Stimulated activated CD8-positive, alpha-beta memory T cell treated with anti-CD3 and anti-CD28 coated beads, Interleukin-2, amount 100 ng/mL, for 48 hours (primary cell): ENCODE measurements around the gene TMEM108.

Source experiments
- DNase-seq, 2 donors: peaks; one replicate each; pipeline ENCODE4 v3.0.0-alpha.2; 2020; ENCODE audit warnings: low read depth in 2 of 2

TMEM108 gene

GRCh38 chr3:133054586-133054985, 16.4 kb downstream of the TMEM108 start:
- DNase-seq = no peak

DNA sequence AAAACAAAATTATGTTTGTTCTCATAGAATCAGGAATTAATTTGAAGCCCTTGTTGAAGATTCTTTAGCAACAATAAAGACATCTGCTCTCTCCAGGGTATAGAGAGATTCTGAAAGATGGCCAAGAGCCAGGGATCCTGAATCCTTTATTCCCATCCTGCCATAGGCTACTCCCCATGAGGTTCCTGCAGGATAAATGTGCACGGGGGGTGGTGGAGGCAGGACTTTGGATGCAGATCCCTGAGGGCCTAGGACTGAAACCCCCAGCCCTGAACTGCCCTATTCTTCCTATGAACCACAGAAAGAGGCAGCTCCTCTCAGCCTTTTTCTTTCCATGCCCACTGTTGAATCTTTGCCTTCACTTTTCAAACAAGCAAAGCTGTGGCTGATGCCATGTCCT, 17.1 kb downstream of the TMEM108 start:
- no peak for DNase-seq

DNA sequence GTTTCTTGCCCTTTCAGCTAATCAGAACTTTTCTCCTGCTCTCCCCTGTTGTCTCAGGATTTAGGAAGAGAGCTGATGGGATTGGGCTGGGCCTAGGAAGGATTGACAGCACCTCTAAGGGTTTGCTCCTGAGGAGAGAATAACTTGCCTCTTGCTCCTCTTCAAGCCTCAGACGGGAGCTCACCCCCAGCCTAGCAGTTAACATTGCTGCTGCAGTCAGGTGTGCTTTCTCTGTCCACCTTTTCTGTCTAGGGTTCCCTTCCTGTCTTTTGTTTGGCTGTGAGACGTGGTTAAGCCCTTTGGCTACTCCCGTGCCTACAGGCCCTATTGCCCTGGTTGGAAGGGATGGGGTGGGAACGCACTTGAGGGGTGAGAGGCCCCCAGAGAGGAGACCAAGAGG, 20.1 kb downstream of the TMEM108 start:
- no peak for DNase-seq

- no peak for DNase-seq
These were observed 20.6 kb downstream of the TMEM108 start for GRCh38 chr3:133058831-133059230.

GRCh38 chr3:133065193-133065961, 27.2 kb downstream of the TMEM108 start:
- no peak for DNase-seq

DNA sequence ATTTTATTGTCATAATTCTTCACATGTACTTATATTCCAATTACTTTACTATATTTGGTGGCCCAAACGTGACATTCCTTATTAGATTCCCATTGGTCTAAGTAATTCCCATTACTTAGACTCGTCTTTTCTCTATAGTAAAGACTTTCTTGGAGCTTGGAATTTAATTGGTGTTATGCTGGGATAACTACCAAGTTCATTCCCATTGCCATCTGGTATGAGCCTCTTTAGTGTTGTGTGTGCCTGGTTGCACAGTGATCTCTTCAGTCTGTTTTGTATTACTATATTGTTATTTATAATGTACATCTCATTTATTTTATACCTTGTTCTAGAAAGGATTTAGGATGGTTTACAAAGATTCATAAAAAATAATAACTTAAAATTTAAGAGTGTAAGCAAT, 27.8 kb downstream of the TMEM108 start:
- DNase-seq = no peak

DNA sequence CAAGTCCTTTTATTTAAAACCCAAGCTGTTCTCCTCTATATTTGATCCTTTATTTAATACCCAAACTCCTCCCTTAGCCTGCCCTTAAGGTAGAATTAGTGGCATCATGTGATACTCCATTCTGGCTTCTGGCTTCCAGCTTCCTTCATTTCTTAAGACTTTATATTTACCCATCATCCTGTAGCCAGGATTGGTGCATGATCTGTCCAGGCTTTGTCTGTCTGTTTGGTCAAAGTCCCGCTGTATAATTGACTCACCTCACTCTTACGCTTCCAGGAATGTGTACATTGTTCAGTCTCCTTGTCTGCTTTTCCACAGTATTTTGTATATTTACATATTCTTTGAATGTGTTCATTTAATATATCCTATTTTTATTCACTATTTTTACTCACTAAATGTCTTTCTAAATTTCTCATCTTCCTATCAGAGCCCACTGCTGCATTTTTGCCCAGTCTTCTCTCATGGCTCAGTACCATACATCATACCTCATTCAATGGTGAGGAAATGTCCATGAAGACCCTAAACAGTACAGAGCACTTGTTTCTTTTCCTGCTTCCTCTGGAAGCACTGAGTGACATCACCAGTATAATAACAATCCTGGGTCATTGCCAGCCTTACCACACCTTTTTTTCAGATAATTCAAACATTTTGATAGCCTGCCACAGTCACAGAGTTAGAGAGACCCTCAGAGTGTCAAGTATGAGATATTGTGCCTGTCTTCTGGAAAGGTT, 31.5 kb downstream of the TMEM108 start:
- no peak for DNase-seq

DNA sequence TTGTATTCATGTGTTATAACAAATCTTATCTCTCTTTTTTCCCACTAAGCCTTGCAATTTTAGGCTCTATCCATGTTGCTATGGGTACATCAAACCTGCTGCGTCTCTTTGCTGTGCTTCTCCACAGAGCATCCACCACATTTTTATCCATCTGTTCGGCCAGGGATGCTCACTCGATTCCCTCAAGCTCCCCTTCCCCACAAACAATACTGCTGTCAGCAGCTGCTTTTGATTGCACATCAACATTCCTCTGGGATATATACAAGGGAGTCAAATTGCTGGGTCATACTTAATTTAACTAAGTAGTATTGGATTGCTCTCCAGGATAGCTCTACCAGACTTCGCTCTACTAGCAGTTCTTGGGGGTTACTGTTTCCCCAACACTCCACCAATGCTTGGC, 36.8 kb downstream of the TMEM108 start:
- no peak for DNase-seq

DNA sequence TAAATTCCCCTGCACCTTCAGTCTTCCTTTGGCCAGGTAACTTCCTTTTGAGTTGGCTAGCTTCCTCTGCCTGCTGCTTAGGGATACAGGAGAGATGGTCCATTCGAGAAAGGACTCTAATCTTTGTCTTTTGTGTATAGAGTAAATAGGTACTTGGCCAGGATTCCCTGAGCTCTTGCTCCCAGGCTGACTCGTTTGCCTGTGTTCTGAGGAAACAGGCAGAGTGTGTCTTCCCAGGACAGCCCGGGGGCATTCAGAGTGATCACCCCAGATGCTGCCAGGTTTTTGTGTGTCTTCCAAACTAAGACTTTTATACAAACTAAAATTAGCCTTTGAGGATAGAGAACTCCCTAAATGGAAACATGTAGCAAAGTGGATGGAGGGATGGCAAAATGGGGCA, 39.5 kb downstream of the TMEM108 start:
- no peak for DNase-seq

- no peak for DNase-seq
These were observed 41.4 kb downstream of the TMEM108 start for GRCh38 chr3:133079621-133080020.

DNA sequence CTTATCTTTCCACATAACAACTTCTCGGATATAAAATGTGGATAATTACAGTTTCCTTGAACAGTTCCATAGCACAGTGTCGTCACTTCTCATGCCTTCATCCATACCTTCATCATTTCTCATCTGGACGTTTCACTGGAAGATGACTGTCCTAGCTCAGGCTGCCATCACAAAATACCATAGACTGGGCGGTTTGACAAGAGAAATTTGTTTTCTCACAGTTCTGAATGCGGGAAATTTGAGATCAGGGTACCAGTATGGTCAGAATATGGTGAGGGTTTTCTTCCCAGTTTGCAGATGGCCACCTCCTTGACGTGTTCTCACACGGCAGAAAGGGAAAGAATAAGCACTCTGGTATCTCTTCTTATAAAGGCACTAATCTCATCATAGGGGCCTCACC, 42.8 kb downstream of the TMEM108 start:
- DNase-seq = no peak

DNA sequence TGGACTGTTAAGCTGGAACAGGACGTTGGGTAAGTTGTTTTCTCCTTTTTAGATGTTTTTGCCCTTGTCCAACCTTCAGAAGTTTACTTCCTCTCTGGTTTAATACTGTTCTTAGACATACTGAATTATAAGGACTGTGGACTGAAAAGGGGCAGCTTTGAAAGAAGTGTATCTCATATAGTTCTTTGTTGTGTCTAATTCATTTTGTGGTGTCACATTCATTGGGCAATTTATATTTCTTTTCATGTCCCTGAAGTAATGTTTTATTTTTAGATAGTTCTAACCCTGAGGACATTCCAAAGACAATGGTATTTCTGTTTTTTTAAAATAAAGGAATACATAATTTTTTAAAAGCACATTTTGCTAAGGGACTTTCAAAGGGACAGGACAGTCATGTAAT, 45.2 kb downstream of the TMEM108 start:
- DNase-seq = no peak

DNA sequence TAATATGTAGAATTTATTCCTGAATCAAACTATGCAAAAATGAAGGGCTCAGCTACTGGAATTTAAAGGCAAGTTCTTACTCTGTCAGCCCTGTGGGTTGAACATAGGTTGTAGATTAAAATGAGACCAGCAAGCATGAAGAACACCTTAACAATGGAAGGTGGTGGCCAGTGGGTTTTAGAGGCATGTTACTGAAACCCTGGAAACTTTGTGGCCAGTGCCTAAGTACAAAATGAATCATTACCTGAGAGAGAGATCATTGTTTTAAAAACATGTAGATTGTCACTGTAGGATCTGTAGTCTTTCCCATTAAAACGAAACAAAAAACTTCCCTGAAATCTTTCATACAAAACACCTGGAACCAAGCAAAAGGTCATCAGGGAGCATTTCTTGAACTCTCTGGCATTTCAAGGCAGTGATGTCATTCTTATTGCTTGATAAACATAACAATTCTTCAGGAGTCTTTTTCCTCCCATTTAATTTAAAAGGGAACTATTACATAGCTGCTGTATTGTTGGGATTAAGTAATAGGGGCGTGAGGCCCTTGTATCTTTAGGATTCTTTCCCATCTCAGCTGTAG, 51.8 kb downstream of the TMEM108 start:
- DNase-seq = no peak

GRCh38 chr3:133092681-133093080, 54.5 kb downstream of the TMEM108 start:
- DNase-seq = no peak

GRCh38 chr3:133093366-133093765, 55.2 kb downstream of the TMEM108 start:
- DNase-seq = no peak

GRCh38 chr3:133096900-133097613, 58.9 kb downstream of the TMEM108 start:
- no peak for DNase-seq

DNA sequence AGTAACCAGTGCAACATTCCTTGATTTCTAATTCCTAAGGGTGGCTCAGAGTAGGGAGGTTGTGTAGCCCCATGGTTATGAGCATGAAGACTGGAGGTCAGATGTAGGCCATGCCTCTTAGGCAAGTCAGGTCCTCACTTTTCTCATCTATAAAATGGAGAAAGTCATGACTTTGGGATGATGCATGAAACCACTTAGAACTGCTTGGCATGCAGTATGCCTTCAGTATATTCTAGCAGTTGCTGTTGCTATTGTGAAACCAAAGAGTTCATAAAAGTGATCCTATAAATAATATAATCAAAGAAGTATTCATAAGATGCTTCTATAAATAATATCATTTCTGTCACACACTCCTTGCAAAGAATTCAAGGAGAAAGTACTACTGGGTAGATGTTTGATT, 65.5 kb downstream of the TMEM108 start:
- DNase-seq = no peak

- DNase-seq = no peak
These were observed 68.0 kb downstream of the TMEM108 start for GRCh38 chr3:133106169-133106568.

GRCh38 chr3:133112666-133113065, 74.5 kb downstream of the TMEM108 start:
- no peak for DNase-seq

DNA sequence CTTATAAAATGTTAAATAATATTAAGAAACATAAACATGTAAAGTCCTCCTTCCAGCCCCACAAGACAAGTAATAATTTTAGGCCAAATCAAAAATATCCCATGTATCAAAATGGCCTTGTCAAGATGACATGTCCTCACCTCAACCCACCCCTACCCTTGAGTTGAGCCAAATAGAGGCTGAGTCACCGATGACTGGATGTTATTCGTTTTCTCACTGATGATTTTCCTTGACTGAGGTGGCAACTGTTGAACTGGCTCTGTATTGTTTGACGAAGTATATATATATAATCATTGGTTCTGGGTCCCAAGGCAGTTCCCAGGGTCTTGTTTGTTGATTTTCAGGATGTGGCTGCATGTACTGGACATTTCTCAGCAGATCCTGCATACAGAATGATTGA, 75.3 kb downstream of the TMEM108 start:
- no peak for DNase-seq

DNA sequence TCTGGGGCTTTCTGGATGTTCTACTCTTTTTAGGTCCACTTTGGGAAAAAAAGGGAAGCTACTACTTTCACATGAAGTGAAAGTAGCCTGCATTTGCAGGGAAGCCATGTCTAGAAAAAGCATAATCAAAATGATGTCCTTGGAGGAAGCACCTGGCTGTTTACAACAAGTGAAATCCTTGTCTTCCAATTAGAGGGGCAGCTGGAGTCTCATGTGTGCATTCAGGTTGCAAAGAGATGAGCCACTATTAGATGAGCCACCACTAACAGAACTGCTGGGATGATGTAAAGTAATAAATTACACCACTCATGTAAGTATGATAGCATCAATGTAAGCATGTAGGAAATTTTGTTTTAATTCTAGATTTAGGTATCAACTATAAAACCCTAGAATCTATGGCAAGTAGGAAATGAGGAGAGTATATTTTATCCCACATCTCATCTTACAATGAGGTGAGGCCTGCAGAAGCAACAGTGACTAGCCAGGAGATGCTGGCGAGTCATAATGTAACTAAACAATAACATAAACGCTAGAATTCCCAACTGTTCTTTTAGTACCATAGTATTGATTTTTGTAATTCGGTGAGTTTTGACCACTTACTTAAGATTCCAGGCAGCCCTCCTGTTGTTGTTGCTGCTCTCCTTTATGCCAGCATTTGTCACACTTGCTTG, 75.9 kb downstream of the TMEM108 start:
- no peak for DNase-seq

DNA sequence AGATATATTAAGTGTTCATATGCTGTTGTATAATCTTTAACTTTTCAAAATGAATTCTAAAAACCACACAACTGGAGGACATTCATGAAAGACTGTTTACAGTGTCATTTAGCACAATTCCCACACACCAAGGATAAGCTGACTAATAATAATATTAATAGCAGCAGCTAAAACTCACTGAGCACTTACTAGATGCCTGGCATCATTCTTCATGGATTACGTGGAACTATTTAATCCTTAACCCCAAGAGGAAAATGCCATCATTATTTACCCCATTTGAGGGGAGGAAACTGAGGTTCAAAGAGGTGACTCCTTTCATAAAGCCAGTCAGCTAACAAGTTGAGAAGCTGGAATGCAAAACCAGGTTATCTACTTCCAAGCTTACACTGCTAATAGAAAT, 77.0 kb downstream of the TMEM108 start:
- DNase-seq = no peak
